HCT116 (cell line): ENCODE data around the gene PCID2. TPM values are rescaled to one million over a fixed set of nuclear protein-coding genes. Genes with fewer than 3 reads are reported as not detected.

ENCODE experiments used
- ATAC-seq: fragments of 200-7000 bp; cut with Tn5 transposase; 2 replicates; pipeline ENCODE4 v1.9.1; 2020; ENCODE audit warnings: mild to moderate bottlenecking, moderate library complexity
- BruUV-seq: library from RNA; stranded (reverse); fragments of 400-500 nt; replicated peaks from 2 replicates; lab custom pipeline; 2021; lab: Mats Ljungman, UMichigan
- CTCF ChIA-PET: fragments of 300-600 bp; sonication (Branson Sonifier 250); formaldehyde crosslinking; loops from one replicate; lab custom pipeline; 2021; ENCODE audit warnings: antibody characterized with exemption; lab: Charles Lee
- POLR2A ChIA-PET: fragments of 300-600, 350-600 bp; sonication (Branson Sonifier 250); formaldehyde crosslinking; loops from one replicate; lab custom pipeline; 2021; ENCODE audit warnings: antibody characterized with exemption; lab: Charles Lee
- RAD21 ChIA-PET, 2 experiments: fragments of 300-600 bp; sonication (Branson Sonifier 250); formaldehyde crosslinking; loops; one replicate each; lab custom pipeline; 2023; ENCODE audit warnings: low total read pairs in 2 of 2; ENCODE audit not compliant: uncharacterized antibody in 2 of 2, unreplicated experiment in 2 of 2, low non-redundant PET in 1 of 2; lab: Charles Lee
- DNase-seq: peaks from one replicate; pipeline ENCODE4 v3.0.0-alpha.2; 2010; ENCODE audit warnings: low read depth, low spot score
- H2AFZ ChIP-seq: fragments of 200-600 bp; shearing (Covaris generic), sonication (generic); 2 replicates; pipeline ENCODE4 v1.6.1; 2017; ENCODE audit warnings: low read depth, mixed run types, mixed read lengths, antibody characterized with exemption, low read length; ENCODE audit not compliant: poor library complexity, severe bottlenecking
- H3K27ac ChIP-seq: 2 replicates; pipeline ENCODE4 v1.5.1; 2012; ENCODE audit warnings: low read depth, low read length
- H3K27me3 ChIP-seq: fragments of 200-600 bp; sonication (generic); 2 replicates; pipeline ENCODE4 v1.6.1; 2016; ENCODE audit warnings: mixed run types, low read length, mixed read lengths; ENCODE audit not compliant: insufficient read depth
- H3K36me3 ChIP-seq, 2 experiments: fragments of 200-500 bp in 1 of 2; fragments of 200-600 bp in 1 of 2; sonication (Bioruptor generic) in 1 of 2; sonication (generic) in 1 of 2; 2 replicates each; pipeline versions ENCODE4 v1.5.1 to v1.6.1; 2014 to 2016; ENCODE audit warnings: low read length in 2 of 2, inconsistent platforms in 1 of 2, mixed read lengths in 1 of 2, mixed run types in 1 of 2; ENCODE audit not compliant: insufficient read depth in 2 of 2, control insufficient read depth in 1 of 2
- H3K4me1 ChIP-seq, 2 experiments: fragments of 200-600 bp in 1 of 2; sonication (generic) in 1 of 2; 2 replicates each; pipeline versions ENCODE4 v1.5.1 to v1.6.1; 2012 to 2017; ENCODE audit warnings: low read length in 2 of 2, inconsistent platforms in 1 of 2, mild to moderate bottlenecking in 1 of 2, mixed read lengths in 1 of 2, mixed run types in 1 of 2, moderate library complexity in 1 of 2; ENCODE audit not compliant: insufficient read depth in 2 of 2, control insufficient read depth in 1 of 2
- H3K4me2 ChIP-seq: fragments of 200-600 bp; sonication (generic); 2 replicates; pipeline ENCODE4 v1.6.1; 2017; ENCODE audit warnings: mixed run types, low read length, mixed read lengths
- H3K4me3 ChIP-seq, 2 experiments: fragments of 200-600 bp in 1 of 2; sonication (generic) in 1 of 2; replicated peaks in 1 of 2; 2 replicates each; pipeline ENCODE4 v1.5.1; 2011 to 2016; ENCODE audit warnings: low read length in 2 of 2, control low read depth in 1 of 2, low read depth in 1 of 2, mild to moderate bottlenecking in 1 of 2, mixed read lengths in 1 of 2, mixed run types in 1 of 2
- H3K79me2 ChIP-seq: fragments of 200-600 bp; sonication (generic); 2 replicates; pipeline ENCODE4 v1.6.1; 2017; ENCODE audit warnings: mild to moderate bottlenecking, mixed run types, low read length, moderate library complexity, mixed read lengths; ENCODE audit not compliant: insufficient read depth
- H3K9ac ChIP-seq: fragments of 200-600 bp; sonication (generic); 2 replicates; pipeline ENCODE4 v1.6.1; 2016; ENCODE audit warnings: low read length, mixed read lengths
- H3K9me2 ChIP-seq: fragments of 200-600 bp; sonication (generic), shearing (Covaris generic); 2 replicates; pipeline ENCODE4 v1.6.1; 2017; ENCODE audit warnings: mixed run types, mild to moderate bottlenecking, moderate library complexity; ENCODE audit not compliant: insufficient read depth
- H3K9me3 ChIP-seq, 2 experiments: fragments of 200-500 bp in 1 of 2; fragments of 200-600 bp in 1 of 2; sonication (Bioruptor generic) in 1 of 2; sonication (generic) in 1 of 2; 2 replicates each; pipeline ENCODE4 v1.6.1; 2014 to 2017; ENCODE audit warnings: low read length in 2 of 2, mixed read lengths in 2 of 2, inconsistent platforms in 1 of 2, low read depth in 1 of 2, mild to moderate bottlenecking in 1 of 2, mixed run types in 1 of 2, moderate library complexity in 1 of 2; ENCODE audit not compliant: control insufficient read depth in 1 of 2, insufficient read depth in 1 of 2
- H4K20me1 ChIP-seq: fragments of 200-600 bp; sonication (generic), shearing (Covaris generic); 2 replicates; pipeline ENCODE4 v1.6.1; 2017; ENCODE audit warnings: mixed run types, mild to moderate bottlenecking, moderate library complexity; ENCODE audit not compliant: insufficient read depth
- FOSL1 ChIP-seq: IDR thresholded peaks from 2 replicates; pipeline ENCODE4 v1.6.1; 2012; ENCODE audit warnings: low read depth
- SIN3A ChIP-seq: IDR thresholded peaks from 2 replicates; pipeline ENCODE4 v1.6.1; 2012; ENCODE audit warnings: low read depth
- ZFX ChIP-seq: fragments of 450-650 bp; IDR thresholded peaks from 2 replicates; pipeline ENCODE4 v1.6.1; 2017
- intact Hi-C: fragments of 100-400 bp; cut with micrococcal nuclease; formaldehyde crosslinking; loops from 2 replicates; pipeline ENCODE4 v1.10.0; 2022
- total RNA-seq: library from RNA; stranded (reverse); gene quantifications from one replicate; pipeline ENCODE4 v1.2.1, GENCODE V29; 2021; ENCODE audit not compliant: unreplicated experiment
- TF ChIP-seq, protein P1 (sequence below): IDR thresholded peaks from 2 replicates; pipeline ENCODE4 v1.6.1; 2011; ENCODE audit warnings: mild to moderate bottlenecking, low read length, moderate library complexity; ENCODE audit not compliant: insufficient replicate concordance; ENCODE audit errors: extremely low read depth
- TF ChIP-seq, protein P2 (sequence below): IDR thresholded peaks from 2 replicates; pipeline ENCODE4 v1.6.1; 2012; ENCODE audit warnings: low read depth

The PCID2 gene
- total RNA-seq, 1 experiment from 2014 or later: 73.3 TPM

DNA sequence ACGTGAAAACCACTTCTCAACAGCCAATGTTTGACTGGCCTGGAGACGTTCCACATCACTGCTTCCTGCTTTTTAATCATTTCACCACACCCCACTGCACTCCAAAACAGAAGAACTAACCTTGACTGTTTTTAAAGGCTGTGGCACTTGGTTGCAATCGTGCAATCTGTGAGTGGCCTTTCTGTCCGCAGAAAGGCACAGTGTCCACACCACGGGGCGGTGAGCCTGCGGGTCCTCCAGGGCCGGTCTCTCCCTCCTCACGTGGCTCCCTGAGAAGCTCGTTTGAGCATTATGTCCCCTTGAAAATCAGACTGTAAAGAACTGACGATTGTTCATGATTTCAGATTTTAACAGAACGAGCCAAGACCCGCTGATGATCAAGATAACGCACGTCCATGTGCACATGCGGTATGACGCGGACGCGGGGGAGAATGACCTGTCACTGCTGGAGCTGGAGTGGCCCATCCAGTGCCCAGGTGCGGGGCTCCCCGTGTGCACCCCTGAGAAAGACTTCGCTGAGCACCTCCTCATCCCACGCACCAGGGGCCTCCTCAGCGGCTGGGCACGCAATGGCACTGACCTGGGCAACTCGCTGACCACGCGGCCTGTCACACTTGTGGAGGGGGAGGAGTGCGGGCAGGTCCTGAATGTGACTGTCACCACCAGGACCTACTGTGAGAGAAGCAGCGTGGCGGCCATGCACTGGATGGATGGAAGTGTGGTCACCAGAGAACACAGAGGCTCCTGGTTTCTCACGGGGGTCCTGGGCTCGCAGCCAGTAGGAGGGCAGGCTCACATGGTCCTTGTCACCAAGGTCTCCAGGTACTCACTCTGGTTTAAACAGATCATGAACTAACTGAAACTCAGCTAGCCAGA lies 37.0 kb downstream of the PCID2 start:
- no peaks in the 10 kb centered on the region for H3K79me2 ChIP-seq
- no TSS peak for BruUV-seq
- intact Hi-C loops: no loop called here
- no peaks in the 10 kb centered on the region for H4K20me1 ChIP-seq
- no peak overlapping the region for H3K4me2 ChIP-seq
- no peaks in the 10 kb centered on the region; a peak in 1 of 4 replicates for H3K4me1 ChIP-seq
- ATAC-seq: no peak
- no peaks in the 10 kb centered on the region for H3K27me3 ChIP-seq
- no peak for DNase-seq
- TF ChIP-seq FOSL1 (no peak), SIN3A (no peak)
- TF ChIP-seq, protein P1, sequence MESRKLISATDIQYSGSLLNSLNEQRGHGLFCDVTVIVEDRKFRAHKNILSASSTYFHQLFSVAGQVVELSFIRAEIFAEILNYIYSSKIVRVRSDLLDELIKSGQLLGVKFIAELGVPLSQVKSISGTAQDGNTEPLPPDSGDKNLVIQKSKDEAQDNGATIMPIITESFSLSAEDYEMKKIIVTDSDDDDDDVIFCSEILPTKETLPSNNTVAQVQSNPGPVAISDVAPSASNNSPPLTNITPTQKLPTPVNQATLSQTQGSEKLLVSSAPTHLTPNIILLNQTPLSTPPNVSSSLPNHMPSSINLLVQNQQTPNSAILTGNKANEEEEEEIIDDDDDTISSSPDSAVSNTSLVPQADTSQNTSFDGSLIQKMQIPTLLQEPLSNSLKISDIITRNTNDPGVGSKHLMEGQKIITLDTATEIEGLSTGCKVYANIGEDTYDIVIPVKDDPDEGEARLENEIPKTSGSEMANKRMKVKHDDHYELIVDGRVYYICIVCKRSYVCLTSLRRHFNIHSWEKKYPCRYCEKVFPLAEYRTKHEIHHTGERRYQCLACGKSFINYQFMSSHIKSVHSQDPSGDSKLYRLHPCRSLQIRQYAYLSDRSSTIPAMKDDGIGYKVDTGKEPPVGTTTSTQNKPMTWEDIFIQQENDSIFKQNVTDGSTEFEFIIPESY: no peak
- no peak overlapping the region for H3K9ac ChIP-seq
- ChIA-PET CTCF (no interaction called here), POLR2A (no interaction called here), RAD21 (no interaction called here)
- peaks cover 9 to 24% of the 10 kb centered on the region in 2 experiments; a peak in 3 of 4 replicates for H3K36me3 ChIP-seq
- no peak overlapping the region for H2AFZ ChIP-seq
- no peak overlapping the region for H3K27ac ChIP-seq
- no peak overlapping the region for H3K4me3 ChIP-seq
- no peaks in the 10 kb centered on the region for H3K9me2 ChIP-seq
- no peaks in the 10 kb centered on the region for H3K9me3 ChIP-seq

DNA sequence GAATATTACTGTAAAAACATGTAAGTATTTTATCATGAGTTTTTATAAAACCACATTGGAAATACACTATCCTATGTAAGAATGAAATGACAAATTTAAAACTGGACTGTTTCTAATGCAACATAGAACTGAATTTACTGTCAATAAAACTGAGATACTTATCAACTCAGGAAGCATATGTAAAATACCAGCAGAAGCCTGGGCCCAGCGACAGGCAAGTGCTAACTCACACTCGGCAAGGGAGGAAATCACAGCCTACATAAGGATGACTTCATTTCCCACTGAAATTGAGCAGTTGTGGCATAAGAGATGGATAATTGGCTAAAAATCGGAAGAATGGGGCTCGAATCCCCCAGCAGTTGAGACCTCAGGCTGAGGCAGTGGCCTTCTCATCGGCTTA lies 38.0 kb downstream of the PCID2 start:
- ATAC-seq (no peak), DNase-seq (no peak)
- Histone ChIP-seq H4K20me1 (no peaks in the 10 kb centered on the region), H3K79me2 (no peaks in the 10 kb centered on the region), H3K9ac (no peak overlapping the region), H3K9me3 (no peaks in the 10 kb centered on the region), H3K4me2 (no peak overlapping the region), H3K36me3 (peaks cover 3 to 16% of the 10 kb centered on the region in 2 experiments; a peak in 2 of 4 replicates), H2AFZ (no peak overlapping the region), H3K4me1 (no peaks in the 10 kb centered on the region), H3K27ac (no peak overlapping the region), H3K27me3 (no peaks in the 10 kb centered on the region), H3K9me2 (no peaks in the 10 kb centered on the region), H3K4me3 (no peak overlapping the region)
- POLR2A ChIA-PET: no interaction called here
- BruUV-seq: no TSS peak
- CTCF ChIA-PET: no interaction called here
- intact Hi-C loops: no loop called here
- TF ChIP-seq ZFX: no peak
- TF ChIP-seq, protein P2, sequence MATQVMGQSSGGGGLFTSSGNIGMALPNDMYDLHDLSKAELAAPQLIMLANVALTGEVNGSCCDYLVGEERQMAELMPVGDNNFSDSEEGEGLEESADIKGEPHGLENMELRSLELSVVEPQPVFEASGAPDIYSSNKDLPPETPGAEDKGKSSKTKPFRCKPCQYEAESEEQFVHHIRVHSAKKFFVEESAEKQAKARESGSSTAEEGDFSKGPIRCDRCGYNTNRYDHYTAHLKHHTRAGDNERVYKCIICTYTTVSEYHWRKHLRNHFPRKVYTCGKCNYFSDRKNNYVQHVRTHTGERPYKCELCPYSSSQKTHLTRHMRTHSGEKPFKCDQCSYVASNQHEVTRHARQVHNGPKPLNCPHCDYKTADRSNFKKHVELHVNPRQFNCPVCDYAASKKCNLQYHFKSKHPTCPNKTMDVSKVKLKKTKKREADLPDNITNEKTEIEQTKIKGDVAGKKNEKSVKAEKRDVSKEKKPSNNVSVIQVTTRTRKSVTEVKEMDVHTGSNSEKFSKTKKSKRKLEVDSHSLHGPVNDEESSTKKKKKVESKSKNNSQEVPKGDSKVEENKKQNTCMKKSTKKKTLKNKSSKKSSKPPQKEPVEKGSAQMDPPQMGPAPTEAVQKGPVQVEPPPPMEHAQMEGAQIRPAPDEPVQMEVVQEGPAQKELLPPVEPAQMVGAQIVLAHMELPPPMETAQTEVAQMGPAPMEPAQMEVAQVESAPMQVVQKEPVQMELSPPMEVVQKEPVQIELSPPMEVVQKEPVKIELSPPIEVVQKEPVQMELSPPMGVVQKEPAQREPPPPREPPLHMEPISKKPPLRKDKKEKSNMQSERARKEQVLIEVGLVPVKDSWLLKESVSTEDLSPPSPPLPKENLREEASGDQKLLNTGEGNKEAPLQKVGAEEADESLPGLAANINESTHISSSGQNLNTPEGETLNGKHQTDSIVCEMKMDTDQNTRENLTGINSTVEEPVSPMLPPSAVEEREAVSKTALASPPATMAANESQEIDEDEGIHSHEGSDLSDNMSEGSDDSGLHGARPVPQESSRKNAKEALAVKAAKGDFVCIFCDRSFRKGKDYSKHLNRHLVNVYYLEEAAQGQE: no peak
- TF ChIP-seq, all 23 proteins: peak for 0
- RAD21 ChIA-PET: no interaction called here
